Medulla oblongata (tissue), 1 donor: ENCODE results near the gene PTGFRN.

Experiments used
- DNase-seq: peaks from one replicate; pipeline ENCODE4 v3.0.0-alpha.2; 2015; ENCODE audit errors: extremely low spot score

The PTGFRN gene

GRCh38 chr1:117033772-117034171 is 124.1 kb downstream of the PTGFRN start:
- no peak for DNase-seq

DNA sequence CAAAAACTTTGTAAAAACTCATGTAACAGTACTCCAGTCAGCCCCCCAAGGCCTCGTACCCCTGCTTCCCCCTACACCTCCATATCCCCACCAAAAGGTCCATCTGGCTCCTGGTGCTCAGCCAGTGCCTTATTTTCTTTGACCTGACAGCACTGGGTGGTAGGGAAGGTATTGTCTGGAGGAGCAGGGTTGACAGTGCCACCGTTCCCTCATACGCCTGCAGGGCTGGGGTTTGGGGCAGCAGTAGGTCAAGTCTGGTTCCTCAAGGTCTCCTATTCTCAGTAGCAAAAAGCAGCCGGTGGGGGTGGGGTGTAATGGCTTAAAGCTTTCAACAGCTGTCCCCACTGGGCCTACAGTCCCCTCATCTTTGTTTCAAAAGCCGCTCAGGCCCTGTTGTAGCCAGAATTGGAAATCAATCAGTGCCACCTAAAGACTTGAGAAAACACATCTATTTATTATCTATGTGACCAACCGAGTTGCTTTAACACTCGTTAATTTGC is 125.1 kb downstream of the PTGFRN start:
- DNase-seq: no peak

- DNase-seq: no peak
These were observed 126.3 kb downstream of the PTGFRN start for GRCh38 chr1:117036018-117036461.

- no peak for DNase-seq
These were observed 128.1 kb downstream of the PTGFRN start for GRCh38 chr1:117037802-117038201.

DNA sequence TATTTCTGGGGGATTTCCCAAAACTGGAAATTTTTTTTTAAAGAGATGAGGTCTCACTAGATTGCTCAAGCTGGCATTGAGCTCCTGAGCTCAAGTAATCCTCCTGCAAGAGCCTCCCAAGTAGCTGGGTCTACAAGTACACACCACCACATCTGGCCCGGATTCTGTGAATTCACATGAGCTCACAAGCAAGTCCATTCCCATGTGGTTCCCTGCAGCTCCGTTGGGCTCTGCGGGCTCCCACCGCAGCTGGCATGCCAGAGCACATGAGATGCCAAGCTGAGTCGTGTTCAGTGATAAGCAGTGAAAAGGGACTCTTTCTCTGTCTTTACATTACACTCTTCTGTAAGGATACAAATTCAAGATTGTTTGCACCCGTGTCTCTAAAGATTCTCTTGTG is 128.5 kb downstream of the PTGFRN start:
- DNase-seq: no peak
